Endothelial cell of umbilical vein (primary cell): ENCODE results near the gene PSMD13. TPM values are rescaled to one million over a fixed set of nuclear protein-coding genes. Genes with fewer than 3 reads are reported as not detected.

ENCODE experiments used
- BruUV-seq: library from RNA; stranded (reverse); fragments of 400-500 nt; replicated peaks from 2 replicates; lab custom pipeline; 2021; lab: Mats Ljungman, UMichigan
- CTCF ChIA-PET: fragments of 300-600, 350-600 bp; sonication (Branson Sonifier 250); formaldehyde crosslinking; loops from one replicate; lab custom pipeline; 2021; ENCODE audit warnings: antibody characterized with exemption, inconsistent platforms; lab: Charles Lee
- POLR2A ChIA-PET: fragments of 300-600, 350-600 bp; sonication (Branson Sonifier 250); formaldehyde crosslinking; loops from one replicate; lab custom pipeline; 2021; ENCODE audit warnings: antibody characterized with exemption, inconsistent platforms; lab: Charles Lee
- DNase-seq: peaks from one replicate; pipeline ENCODE4 v3.0.0-alpha.2; 2011; ENCODE audit warnings: low read depth, low spot score
- FAIRE-seq: peaks from 2 replicates; lab custom pipeline; 2011; peaks lifted over from hg19 to GRCh38; lab: Jason Lieb, UNC
- H2AFZ ChIP-seq: 2 replicates; pipeline ENCODE4 v1.6.0; 2012; ENCODE audit warnings: low read depth, low read length, control low read depth, inconsistent platforms
- H3K27ac ChIP-seq: 2 replicates; pipeline ENCODE4 v1.5.1; 2011; ENCODE audit warnings: low read depth, mild to moderate bottlenecking, control low read depth, low read length, moderate library complexity; ENCODE audit not compliant: insufficient read depth
- H3K27me3 ChIP-seq, 2 experiments: 2 replicates each; pipeline versions ENCODE4 v1.6.0 to v1.6.1; 2011; ENCODE audit warnings: low read length in 2 of 2, mixed read lengths in 1 of 2; ENCODE audit not compliant: control insufficient read depth in 2 of 2, insufficient read depth in 2 of 2
- H3K36me3 ChIP-seq, 2 experiments: 2 replicates in 1 of 2; 3 replicates in 1 of 2; pipeline ENCODE4 v1.5.1; 2011; ENCODE audit warnings: low read length in 2 of 2, mild to moderate bottlenecking in 1 of 2, moderate library complexity in 1 of 2; ENCODE audit not compliant: control insufficient read depth in 2 of 2, insufficient read depth in 2 of 2; ENCODE audit errors: extremely low read depth in 1 of 2
- H3K4me1 ChIP-seq: 3 replicates; pipeline ENCODE4 v1.5.1; 2011; ENCODE audit warnings: mild to moderate bottlenecking, low read length; ENCODE audit not compliant: control insufficient read depth, insufficient read depth; ENCODE audit errors: extremely low read depth
- H3K4me2 ChIP-seq: 2 replicates; pipeline ENCODE4 v1.6.1; 2011; ENCODE audit warnings: low read length, control low read depth, mixed read lengths; ENCODE audit not compliant: insufficient read depth
- H3K4me3 ChIP-seq, 3 experiments: fragments of 200-600 bp in 1 of 3; sonication (generic), shearing (Covaris generic) in 1 of 3; replicated peaks in 1 of 3; 2 replicates each; pipeline ENCODE4 v1.5.1; 2011 to 2016; ENCODE audit warnings: control low read depth in 3 of 3, low read length in 3 of 3, mild to moderate bottlenecking in 2 of 3, inconsistent platforms in 1 of 3, low read depth in 1 of 3, moderate library complexity in 1 of 3; ENCODE audit not compliant: insufficient read depth in 1 of 3
- H3K79me2 ChIP-seq: 2 replicates; pipeline ENCODE4 v1.6.0; 2012; ENCODE audit warnings: low read length, inconsistent platforms; ENCODE audit not compliant: control insufficient read depth, insufficient read depth
- H3K9ac ChIP-seq: replicated peaks from 2 replicates; pipeline ENCODE3; 2011; ENCODE audit warnings: low read length, control low read depth; ENCODE audit not compliant: insufficient read depth; ENCODE audit errors: extremely low read depth
- H3K9me1 ChIP-seq: replicated peaks from 3 replicates; pipeline ENCODE4 v1.6.0; 2011; ENCODE audit warnings: mild to moderate bottlenecking, low read length; ENCODE audit not compliant: control insufficient read depth, insufficient read depth; ENCODE audit errors: extremely low read depth
- H3K9me3 ChIP-seq: replicated peaks from 2 replicates; pipeline ENCODE4 v1.5.1; 2012; ENCODE audit warnings: low read length, inconsistent platforms; ENCODE audit not compliant: control insufficient read depth, insufficient read depth
- H4K20me1 ChIP-seq: replicated peaks from 2 replicates; pipeline ENCODE3; 2011; ENCODE audit warnings: mild to moderate bottlenecking, low read length; ENCODE audit not compliant: control insufficient read depth, insufficient read depth; ENCODE audit errors: extremely low read depth
- EZH2 ChIP-seq: IDR thresholded peaks from 2 replicates; pipeline ENCODE4 v1.6.1; 2012; ENCODE audit warnings: borderline replicate concordance, low read depth, mild to moderate bottlenecking, moderate library complexity, low read length, inconsistent platforms; ENCODE audit not compliant: severe bottlenecking
- FOS ChIP-seq: IDR thresholded peaks from 2 replicates; pipeline ENCODE4 v1.6.1; 2011; ENCODE audit warnings: mild to moderate bottlenecking, low read length, moderate library complexity, borderline replicate concordance; ENCODE audit not compliant: insufficient read depth
- GATA2 ChIP-seq: IDR thresholded peaks from 2 replicates; pipeline ENCODE4 v1.7.0; 2011; ENCODE audit warnings: low read depth, mild to moderate bottlenecking, moderate library complexity, mixed read lengths, low read length; ENCODE audit not compliant: insufficient read length, insufficient read depth
- JUN ChIP-seq: IDR thresholded peaks from 2 replicates; pipeline ENCODE4 v1.6.1; 2011; ENCODE audit warnings: borderline replicate concordance, low read depth; ENCODE audit not compliant: insufficient read length, insufficient read depth
- MYC ChIP-seq: IDR thresholded peaks from one replicate; pipeline ENCODE4 v1.6.1; 2011; ENCODE audit warnings: mild to moderate bottlenecking, low read depth, low read length
- POLR2A ChIP-seq: IDR thresholded peaks from 2 replicates; pipeline ENCODE4 v1.6.1; 2012; ENCODE audit warnings: low read depth, mild to moderate bottlenecking, control low read depth, low read length
- POLR2AphosphoS5 ChIP-seq: IDR thresholded peaks from 2 replicates; pipeline ENCODE4 v1.6.1; 2012; ENCODE audit warnings: low read depth, mild to moderate bottlenecking, control low read depth, low read length, moderate library complexity; ENCODE audit not compliant: insufficient read depth
- dilution Hi-C: fragments of 300-500 bp; cut with MboI; formaldehyde crosslinking; loops from one replicate; pipeline ENCODE4 v1.15.0; 2019; ENCODE audit warnings: low sequenced_read_pairs; ENCODE audit not compliant: extremely low pct_ligation_motif_present
- intact Hi-C: fragments of 100-400 bp; cut with micrococcal nuclease; formaldehyde crosslinking; loops from one replicate; pipeline ENCODE4 v1.10.0; 2022
- polyA plus RNA-seq, 4 experiments: library from polyadenylated mRNA; depleted of rRNA in 3 of 4; stranded (reverse) in 3 of 4; unstranded in 1 of 4; fragments of >200 nt; gene quantifications; 2 replicates each; pipeline versions ENCODE4 v1.2.1 to v1.2.3, GENCODE V29; 2011 to 2012; ENCODE audit warnings: missing spikeins in 1 of 4
- total RNA-seq: library from RNA; stranded (reverse); gene quantifications from 2 replicates; pipeline ENCODE4 v1.2.3, GENCODE V29; 2021
- TF ChIP-seq, protein P1 (sequence below): IDR thresholded peaks from 2 replicates; pipeline ENCODE4 v1.6.1; 2011; ENCODE audit not compliant: insufficient read depth, insufficient read length
- TF ChIP-seq, protein P2 (sequence below), 2 donors: IDR thresholded peaks; 1 replicate in 1 of 2; 2 replicates in 1 of 2; pipeline ENCODE4 v1.5.1; 2011; ENCODE audit warnings: low read length in 2 of 2, mild to moderate bottlenecking in 2 of 2, moderate library complexity in 2 of 2, control low read depth in 1 of 2, inconsistent platforms in 1 of 2, low read depth in 1 of 2; ENCODE audit not compliant: insufficient read depth in 1 of 2; ENCODE audit errors: extremely low read depth in 1 of 2

PSMD13 gene
- total and polyA plus RNA-seq, 2 donors (not counting 3 experiments of a cell fraction or from before 2014, with no cell fraction given): 168 to 214 TPM

DNA sequence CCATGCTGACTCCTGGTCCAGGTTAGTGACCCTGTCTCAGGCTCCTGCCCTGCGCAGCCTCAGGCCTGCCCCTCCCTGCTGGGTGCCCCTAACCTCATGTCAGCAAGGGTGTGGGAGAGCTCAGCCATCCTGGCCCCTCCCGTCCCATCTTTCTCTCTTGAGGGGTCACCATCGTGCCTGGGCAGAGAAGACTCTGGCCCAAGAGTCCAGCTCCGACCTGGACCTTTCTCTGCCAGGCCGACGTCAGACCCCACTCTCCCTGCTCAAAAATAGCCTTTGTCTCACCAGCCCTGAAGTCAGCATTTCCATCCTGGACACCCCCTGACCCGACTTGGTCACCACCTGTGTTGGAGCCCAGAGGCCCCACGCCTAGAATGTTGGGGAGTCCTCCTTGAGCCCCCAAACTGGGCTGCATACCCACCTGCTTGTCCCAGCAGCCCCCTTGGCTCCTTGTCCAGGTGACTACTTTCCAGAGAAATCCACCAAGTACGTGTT, 39.0 kb upstream of the PSMD13 start:
- Histone ChIP-seq H3K4me2 (no peak overlapping the region), H3K9me1 (no peaks in the 10 kb centered on the region), H3K27me3 (no peaks in the 10 kb centered on the region), H3K9ac (no peak overlapping the region), H3K4me3 (no peak overlapping the region), H3K4me1 (no peaks in the 10 kb centered on the region), H4K20me1 (no peaks in the 10 kb centered on the region), H3K9me3 (no peaks in the 10 kb centered on the region), H3K36me3 (no peaks in the 10 kb centered on the region), H2AFZ (no peak overlapping the region), H3K79me2 (no peaks in the 10 kb centered on the region), H3K27ac (no peak overlapping the region)
- no peak for DNase-seq
- no peak for FAIRE-seq
- ChIA-PET CTCF (interaction anchor here (0.8 kb wide), 1 partner anchor 10 kb away, joined by 3 read pairs; the partner anchor contains the start of genes BET1L and RIC8A), POLR2A (no interaction called here)
- TF ChIP-seq POLR2AphosphoS5 (no peak), FOS (no peak), MYC (no peak), EZH2 (no peak)
- TF ChIP-seq, protein P1, sequence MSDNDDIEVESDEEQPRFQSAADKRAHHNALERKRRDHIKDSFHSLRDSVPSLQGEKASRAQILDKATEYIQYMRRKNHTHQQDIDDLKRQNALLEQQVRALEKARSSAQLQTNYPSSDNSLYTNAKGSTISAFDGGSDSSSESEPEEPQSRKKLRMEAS: no peak
- dilution Hi-C loops: no loop called here
- BruUV-seq: no TSS peak
- intact Hi-C loops: no loop called here

DNA sequence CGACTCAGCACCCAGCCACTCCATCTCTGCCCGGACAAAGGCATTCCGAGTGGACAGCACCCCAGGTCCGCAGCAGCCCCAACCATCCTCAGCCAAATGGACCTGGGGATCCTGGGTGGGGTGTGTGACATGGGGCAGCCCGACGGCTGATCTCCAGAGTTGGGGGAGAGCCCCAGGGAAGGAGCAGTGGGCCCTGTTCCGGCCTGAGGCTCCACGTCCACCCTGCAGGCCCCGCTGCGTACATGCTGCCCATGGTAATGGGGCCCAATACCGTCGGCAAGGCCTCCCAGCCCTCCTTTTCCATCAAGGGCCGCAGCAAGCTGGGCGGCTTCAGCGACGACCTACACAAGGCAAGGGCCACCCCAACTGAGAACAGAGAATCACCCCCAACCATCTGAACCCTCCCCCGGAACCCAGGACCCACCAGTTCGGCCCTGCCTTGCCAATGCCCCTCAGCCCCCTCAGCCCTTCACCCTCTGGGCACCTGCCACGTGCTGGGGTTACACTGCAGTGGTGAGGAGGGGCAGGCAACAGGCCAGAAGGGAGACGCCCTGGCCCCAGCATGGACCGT, 38.5 kb upstream of the PSMD13 start:
- dilution Hi-C loops (no loop called here), intact Hi-C loops (no loop called here)
- H3K27me3 ChIP-seq: no peaks in the 10 kb centered on the region
- H2AFZ ChIP-seq: no peak overlapping the region
- TF ChIP-seq GATA2: no peak
- TF ChIP-seq EZH2: no peak
- no peak for TF ChIP-seq POLR2AphosphoS5
- no peak for TF ChIP-seq MYC
- TF ChIP-seq, protein P1: no peak
- TF ChIP-seq, protein P2, sequence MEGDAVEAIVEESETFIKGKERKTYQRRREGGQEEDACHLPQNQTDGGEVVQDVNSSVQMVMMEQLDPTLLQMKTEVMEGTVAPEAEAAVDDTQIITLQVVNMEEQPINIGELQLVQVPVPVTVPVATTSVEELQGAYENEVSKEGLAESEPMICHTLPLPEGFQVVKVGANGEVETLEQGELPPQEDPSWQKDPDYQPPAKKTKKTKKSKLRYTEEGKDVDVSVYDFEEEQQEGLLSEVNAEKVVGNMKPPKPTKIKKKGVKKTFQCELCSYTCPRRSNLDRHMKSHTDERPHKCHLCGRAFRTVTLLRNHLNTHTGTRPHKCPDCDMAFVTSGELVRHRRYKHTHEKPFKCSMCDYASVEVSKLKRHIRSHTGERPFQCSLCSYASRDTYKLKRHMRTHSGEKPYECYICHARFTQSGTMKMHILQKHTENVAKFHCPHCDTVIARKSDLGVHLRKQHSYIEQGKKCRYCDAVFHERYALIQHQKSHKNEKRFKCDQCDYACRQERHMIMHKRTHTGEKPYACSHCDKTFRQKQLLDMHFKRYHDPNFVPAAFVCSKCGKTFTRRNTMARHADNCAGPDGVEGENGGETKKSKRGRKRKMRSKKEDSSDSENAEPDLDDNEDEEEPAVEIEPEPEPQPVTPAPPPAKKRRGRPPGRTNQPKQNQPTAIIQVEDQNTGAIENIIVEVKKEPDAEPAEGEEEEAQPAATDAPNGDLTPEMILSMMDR (IDR thresholded peaks at IDR 0.05; ENCODE audit: extremely low read depth in 1 of 2, insufficient read depth in 1 of 2, low read depth in 1 of 2, low read length in 2 of 2): no peak
- no peak for TF ChIP-seq FOS
- no peak for TF ChIP-seq POLR2A
- no peak for TF ChIP-seq JUN
- H3K4me3 ChIP-seq: no peak overlapping the region
- no TSS peak for BruUV-seq
- peaks cover 0 to 3% of the 10 kb centered on the region in 2 experiments for H3K36me3 ChIP-seq
- DNase-seq (no peak), FAIRE-seq (no peak)
- no peaks in the 10 kb centered on the region for H3K9me1 ChIP-seq
- H4K20me1 ChIP-seq: no peaks in the 10 kb centered on the region
- no peaks in the 10 kb centered on the region for H3K9me3 ChIP-seq
- CTCF ChIA-PET: no interaction called here
- H3K4me1 ChIP-seq: no peaks in the 10 kb centered on the region
- H3K79me2 ChIP-seq: no peaks in the 10 kb centered on the region
- no peak overlapping the region for H3K9ac ChIP-seq
- H3K4me2 ChIP-seq: no peak overlapping the region
- POLR2A ChIA-PET: no interaction called here
- H3K27ac ChIP-seq: no peak overlapping the region
